Adrenal gland (tissue), 5 donors: ENCODE measurements around the gene ERLIN1.

ENCODE experiments used
- POLR2A ChIP-seq, 2 donors: fragments of 450-650 bp; IDR thresholded peaks; one replicate each; pipeline ENCODE4 v1.6.1; 2017; ENCODE audit warnings: antibody characterized with exemption in 2 of 2, mild to moderate bottlenecking in 2 of 2, moderate library complexity in 1 of 2
- TF ChIP-seq, protein P1 (sequence below), 6 experiments: fragments of 450-650 bp in 4 of 6; fragments of 200-600 bp in 2 of 6; sonication (generic) in 1 of 6; IDR thresholded peaks; 1 replicate in 5 of 6; 2 replicates in 1 of 6; pipeline versions ENCODE4 v1.5.1 to v1.8.0; 2016 to 2021; ENCODE audit warnings: antibody characterized with exemption in 6 of 6, mild to moderate bottlenecking in 2 of 6, moderate library complexity in 1 of 6
- donor health status: DM: no; HTN: no; CAD: no.

DNA sequence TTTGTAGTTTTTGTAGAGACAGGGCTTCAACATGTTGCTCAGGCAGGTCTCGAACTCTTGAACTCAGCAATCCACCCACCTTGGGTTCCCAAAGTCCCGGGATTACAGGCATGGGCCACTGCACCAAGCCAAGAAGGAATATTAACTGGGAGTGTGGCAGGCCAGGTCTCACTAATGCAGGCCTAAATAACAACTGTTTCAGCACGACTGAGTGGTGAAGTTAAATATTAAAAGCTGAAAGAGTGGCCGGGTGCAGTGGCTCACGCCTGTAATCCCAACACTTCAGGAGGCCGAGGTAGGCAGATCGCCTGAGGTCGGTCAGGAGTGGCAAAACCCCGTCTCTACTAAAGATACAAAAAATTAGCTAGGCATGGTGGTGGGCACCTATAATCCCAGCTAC lies 22.4 kb upstream of the ERLIN1 start:
- TF ChIP-seq POLR2A (IDR thresholded peaks at IDR 0.05), result no peak
- TF ChIP-seq, protein P1, sequence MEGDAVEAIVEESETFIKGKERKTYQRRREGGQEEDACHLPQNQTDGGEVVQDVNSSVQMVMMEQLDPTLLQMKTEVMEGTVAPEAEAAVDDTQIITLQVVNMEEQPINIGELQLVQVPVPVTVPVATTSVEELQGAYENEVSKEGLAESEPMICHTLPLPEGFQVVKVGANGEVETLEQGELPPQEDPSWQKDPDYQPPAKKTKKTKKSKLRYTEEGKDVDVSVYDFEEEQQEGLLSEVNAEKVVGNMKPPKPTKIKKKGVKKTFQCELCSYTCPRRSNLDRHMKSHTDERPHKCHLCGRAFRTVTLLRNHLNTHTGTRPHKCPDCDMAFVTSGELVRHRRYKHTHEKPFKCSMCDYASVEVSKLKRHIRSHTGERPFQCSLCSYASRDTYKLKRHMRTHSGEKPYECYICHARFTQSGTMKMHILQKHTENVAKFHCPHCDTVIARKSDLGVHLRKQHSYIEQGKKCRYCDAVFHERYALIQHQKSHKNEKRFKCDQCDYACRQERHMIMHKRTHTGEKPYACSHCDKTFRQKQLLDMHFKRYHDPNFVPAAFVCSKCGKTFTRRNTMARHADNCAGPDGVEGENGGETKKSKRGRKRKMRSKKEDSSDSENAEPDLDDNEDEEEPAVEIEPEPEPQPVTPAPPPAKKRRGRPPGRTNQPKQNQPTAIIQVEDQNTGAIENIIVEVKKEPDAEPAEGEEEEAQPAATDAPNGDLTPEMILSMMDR (IDR thresholded peaks at IDR 0.05), result no peak
